SK-MEL-5 (cell line): Measurements from ENCODE around the gene LY86. TPM values are rescaled to one million over a fixed set of nuclear protein-coding genes. Genes with fewer than 3 reads are reported as not detected.

ENCODE experiments used
- DNase-seq: peaks from one replicate; pipeline ENCODE4 v3.0.0-alpha.2; 2016; ENCODE audit warnings: low read depth, low spot score
- in situ Hi-C: cut with HindIII; loops from 2 replicates; pipeline ENCODE4 v1.10.0; 2016; ENCODE audit warnings: low sequenced_read_pairs, high pct_unique_total_duplicates, low pct_unique_long_range_greater_than_20kb
- total RNA-seq: library from RNA; depleted of rRNA; stranded (reverse); fragments of >200 nt; shearing (Covaris generic); gene quantifications from 2 replicates; pipeline ENCODE4 v1.2.3, GENCODE V29; 2014

The LY86 gene
- total RNA-seq, 1 experiment from 2014 or later, result not detected

DNA sequence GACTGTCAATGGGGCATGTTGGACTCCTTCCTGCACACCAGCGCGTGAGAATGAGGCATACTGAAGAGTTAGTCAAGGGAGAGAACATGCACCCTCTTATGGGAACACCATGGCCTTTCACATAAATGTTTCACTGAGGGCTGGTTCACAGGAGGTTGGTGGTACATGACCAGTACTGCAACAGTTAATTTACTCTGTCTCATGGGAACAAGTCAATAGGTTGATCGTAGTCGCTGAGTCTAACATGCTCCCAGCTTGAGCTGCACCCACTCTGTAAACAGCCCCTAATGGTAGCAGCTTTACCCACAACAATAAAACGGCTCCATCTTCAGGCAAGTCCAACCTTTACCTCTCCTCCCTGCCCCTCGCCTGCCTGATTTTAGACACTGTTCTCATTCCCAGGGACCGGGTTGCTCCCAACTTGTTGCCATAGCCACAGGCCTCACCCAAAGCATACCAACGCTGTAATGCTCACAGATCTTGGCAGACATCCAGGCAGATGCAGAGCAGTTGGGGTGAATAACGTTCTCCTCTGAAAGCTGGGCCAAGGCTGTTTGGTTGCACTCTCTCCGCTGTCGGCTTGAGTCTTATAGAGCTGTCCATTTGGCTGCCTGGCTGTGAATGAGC, 111.3 kb downstream of the LY86 start:
- in situ Hi-C loops, result no loop called here
- DNase-seq, result no peak

DNA sequence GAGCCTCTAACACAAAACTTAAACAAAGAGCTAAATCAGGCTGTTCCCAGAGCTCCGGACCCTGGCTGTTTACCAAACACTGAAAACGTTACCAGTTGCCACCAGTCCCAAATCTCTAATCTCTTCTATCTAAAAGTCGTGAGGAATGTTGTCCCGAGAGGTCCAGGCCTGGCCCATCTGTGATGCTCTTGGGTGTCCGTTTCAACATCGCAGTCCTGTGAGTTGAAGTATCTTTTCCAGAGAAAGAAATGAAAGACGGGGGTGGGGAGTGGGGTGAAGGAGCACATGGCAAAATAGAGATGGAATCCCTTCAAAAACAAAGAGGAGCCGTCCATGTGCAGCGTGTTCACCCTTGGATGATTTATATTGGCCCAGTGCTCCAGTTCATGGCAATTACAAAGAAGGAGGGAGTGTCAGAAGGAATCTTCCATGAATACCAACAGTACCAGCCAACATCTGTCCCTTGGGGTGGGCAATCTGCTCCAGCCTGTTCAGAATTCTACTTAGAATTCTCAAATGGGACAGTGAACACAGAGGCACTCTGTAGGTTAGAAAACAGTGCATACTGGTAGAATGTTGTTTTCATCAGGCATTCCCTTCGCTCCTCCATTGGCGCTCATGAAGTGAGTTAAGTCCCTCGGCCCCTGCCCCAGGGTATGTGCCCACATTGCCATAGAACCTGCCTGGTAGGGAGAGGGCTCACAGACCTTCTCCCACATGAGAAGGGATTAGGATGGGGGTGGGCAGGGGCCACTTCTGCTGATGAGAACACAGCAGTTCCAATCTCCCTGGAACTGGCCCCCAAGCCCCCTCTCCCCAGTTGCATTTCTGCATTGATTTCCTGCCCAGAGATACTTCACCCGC, 112.1 kb downstream of the LY86 start:
- in situ Hi-C loops, result no loop called here

DNA sequence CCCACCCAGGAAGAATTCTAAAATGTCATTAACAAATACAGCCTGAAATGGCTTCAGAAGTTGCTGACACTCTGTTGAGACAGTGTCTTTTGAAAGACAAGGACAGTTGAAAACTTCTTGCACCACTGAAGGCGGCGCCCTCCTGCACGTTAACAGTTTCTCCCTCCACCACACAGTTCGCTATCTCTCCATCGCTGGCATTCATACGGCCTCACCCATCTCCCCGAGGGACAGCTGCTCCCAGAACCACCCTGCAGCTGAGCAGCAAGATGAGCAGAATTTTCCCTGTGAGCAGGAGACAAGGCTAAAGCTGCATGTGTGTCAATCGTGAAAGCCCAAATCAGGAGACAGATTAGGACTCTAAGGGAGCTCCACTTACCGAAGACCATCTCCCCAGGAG, 113.3 kb downstream of the LY86 start:
- in situ Hi-C loops, result no loop called here
- no peak for DNase-seq

More for the DNA sequence above, 112.1 kb downstream of the LY86 start:
- no peak for DNase-seq

DNA sequence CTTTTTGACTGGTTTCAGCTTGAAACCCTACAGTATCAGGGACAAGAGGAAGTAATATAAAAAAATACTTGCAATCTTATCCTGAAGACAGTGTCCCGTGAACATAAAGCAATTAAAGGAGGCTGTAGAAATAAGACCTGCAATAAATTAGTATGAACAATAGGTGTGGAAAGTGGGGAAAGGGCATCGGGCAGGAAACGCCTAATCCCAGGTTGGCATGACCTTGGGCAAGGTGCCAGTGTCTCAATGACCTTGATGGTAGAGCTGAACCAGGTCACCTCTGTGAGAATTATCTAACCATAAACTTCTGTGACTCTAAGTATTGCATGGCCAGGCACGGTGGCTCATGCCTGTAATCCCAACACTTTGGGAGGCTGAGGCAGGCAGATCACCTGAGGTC, 115.2 kb downstream of the LY86 start:
- in situ Hi-C loops, result no loop called here
- DNase-seq, result no peak
